8988T (cell line): ENCODE measurements around the gene PCYOX1L.
"Not testable (repeated sequence)": the region's sequence is repeated elsewhere in the genome, so short reads cannot be mapped to it uniquely, and the experiment has no call there.

Source experiments
- DNase-seq: peaks from one replicate; pipeline ENCODE4 v3.0.0; 2011

The PCYOX1L gene

DNA sequence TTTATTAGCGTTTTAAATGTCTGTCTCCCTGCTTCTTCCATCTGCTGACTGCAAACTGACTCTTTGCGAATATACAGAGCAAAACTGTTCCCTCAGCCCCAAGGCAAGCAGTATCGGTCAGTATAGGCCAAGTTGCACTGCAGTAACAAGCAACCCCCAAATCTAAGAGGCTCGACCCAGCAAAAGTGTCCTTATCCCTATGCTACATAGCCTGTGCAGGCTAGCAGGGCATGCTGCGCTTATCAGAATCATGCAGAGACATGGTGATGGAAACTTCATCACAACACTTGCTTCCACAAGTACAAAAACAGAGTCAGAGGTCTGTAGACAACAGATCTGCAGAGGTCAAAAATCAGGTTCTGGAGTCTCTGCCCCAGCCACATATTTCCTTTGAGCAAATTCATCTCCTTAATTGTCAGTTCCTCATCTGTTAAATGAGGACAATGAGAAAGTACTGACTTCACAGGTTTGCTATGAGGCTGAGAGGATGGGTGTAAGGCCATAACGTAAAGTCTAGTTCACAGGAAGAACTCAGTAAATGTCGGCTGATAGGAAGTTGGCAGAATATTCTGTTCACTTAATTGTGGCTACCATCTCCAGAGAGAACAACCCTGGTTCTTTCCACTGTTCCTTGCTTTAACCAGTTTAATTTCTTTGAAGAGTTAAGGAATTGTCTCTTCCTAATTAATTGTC is 30.8 kb downstream of the PCYOX1L start:
- no peak for DNase-seq

DNA sequence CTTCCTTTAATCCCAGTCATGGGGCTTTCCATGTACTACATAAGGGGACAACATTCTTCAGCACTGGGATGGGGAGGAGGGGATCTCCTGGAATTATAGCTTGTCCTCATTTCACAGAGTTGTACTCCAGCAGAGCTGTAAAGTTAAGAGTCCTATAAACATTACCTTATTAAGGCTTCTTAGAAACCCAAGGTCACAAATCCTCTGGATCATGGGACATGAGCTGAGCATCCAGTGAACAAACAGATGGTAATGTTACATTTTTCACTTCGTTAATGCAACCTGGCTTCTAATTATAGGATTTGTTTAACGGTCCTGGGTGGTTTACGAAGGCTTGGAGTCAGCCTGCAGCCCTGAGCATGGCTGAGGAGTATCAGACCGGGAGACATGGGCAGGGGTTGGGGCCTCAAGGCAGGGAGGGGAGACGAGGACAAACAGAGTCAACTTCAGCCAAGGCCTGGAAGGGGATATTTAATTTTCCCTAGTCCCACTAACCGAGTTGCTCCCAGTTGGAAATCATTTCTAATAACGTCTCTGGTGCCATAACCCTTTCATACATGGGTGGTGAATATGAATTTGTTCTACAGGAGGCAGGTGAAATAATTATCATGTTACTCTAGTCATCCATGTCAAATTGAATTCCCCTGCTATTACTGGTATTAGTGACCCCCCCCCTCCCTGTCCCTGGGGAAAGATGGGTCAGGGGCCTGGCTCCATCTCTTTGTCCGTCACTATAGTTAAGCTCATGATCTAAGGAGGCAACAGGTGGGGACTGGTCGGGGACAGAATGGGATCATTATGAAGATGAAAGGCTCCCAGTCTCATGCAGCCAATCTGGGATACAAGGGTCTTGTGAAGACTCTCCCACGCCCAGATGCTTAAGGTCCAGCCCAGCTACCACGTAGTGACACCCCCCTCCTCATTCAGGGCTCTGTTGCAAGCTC is 32.0 kb downstream of the PCYOX1L start:
- DNase-seq, result no peak

- not testable (repeated sequence) for DNase-seq
Measured at GRCh38 chr5:149391076-149391475, 33.2 kb downstream of the PCYOX1L start.

DNA sequence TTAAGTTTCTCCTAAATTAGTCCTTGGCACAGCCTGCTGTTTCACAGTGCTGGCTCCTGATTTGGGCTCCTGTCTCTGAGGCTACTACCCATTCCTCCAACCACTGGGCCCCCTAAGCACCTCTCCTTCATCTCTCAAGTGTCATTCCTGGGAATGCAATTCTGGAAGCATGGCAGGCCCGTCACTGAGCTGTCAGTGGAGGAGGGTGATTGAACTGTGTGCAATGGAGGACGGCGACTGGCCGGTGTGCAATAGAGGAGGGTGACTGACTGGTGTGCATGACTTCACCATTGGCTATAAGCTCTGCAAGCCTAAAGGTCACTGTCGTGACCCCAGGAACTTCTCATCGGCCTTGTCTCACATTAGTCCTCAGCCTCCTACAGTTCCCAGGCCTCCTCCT is 33.7 kb downstream of the PCYOX1L start:
- no peak for DNase-seq

DNA sequence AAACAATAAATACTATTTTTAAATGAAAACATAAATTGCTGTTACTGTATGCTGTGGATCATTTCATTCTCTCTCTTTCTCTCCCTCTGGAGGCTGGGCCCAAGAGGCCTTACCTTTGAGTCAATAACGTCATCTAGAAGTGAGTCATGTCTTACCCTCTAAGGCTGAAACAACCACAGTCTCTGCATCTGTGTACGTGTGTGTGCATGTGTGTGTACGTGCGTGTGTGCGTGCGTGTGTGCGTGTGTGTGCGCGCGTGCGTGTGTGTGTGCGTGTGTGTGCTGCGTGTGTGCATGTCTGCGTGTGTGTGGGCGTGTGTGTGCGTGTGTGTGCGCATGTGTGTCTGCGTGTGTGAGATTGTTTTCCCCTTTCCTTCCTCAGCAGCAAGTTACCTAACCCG is 34.9 kb downstream of the PCYOX1L start:
- DNase-seq, result no peak

GRCh38 chr5:149394996-149395395 is 37.1 kb downstream of the PCYOX1L start:
- not testable (repeated sequence) for DNase-seq

- DNase-seq, result no peak
Measured at GRCh38 chr5:149397530-149397929, 39.7 kb downstream of the PCYOX1L start.

- not testable (repeated sequence) for DNase-seq
Measured at GRCh38 chr5:149398747-149399266, 41.0 kb downstream of the PCYOX1L start.

DNA sequence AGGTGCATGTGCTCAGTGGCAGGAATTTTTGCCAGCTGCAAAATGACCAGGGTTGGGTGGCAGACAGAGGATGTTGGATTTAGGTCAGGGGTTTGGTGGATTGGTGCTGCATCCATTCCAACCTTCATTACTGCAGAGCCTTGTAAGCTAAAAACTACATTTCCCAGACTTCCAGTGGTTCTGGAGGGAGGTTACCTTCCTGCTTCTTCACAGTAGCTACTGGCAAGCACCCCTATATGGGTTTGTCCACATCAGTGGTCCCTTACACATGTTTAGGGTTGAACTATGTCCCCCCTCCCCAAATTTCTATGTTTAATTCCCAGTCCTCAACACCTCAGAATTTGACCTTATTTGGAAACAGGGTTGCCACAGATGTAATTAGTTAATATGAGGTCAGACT is 41.9 kb downstream of the PCYOX1L start:
- no peak for DNase-seq

DNA sequence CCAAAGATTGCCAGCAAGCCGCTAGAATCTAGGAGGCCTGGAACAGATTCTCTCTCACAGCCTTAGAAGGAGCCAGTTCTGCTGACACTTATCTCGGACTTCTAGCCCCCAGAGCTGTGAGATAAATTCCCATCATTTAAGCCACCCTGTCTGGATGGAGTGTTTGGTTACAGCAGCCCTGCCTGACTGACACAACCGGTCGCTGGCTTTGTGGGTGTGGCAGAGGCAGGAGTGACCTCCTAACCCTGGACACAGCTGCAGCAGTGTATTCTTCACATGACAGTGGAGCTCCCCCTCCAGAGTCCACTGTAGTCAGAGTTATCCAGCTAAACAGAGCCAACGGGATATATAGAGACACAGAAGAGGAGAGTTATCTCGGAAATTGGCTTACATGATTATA is 42.5 kb downstream of the PCYOX1L start:
- DNase-seq, result no peak

- DNase-seq, result no peak
Measured at GRCh38 chr5:149401051-149401450, 43.2 kb downstream of the PCYOX1L start.

- no peak for DNase-seq
Measured at GRCh38 chr5:149402291-149402690, 44.4 kb downstream of the PCYOX1L start.

GRCh38 chr5:149403923-149404745 is 46.3 kb downstream of the PCYOX1L start:
- no peak for DNase-seq

- no peak for DNase-seq
Measured at GRCh38 chr5:149404746-149405549, 47.1 kb downstream of the PCYOX1L start.

DNA sequence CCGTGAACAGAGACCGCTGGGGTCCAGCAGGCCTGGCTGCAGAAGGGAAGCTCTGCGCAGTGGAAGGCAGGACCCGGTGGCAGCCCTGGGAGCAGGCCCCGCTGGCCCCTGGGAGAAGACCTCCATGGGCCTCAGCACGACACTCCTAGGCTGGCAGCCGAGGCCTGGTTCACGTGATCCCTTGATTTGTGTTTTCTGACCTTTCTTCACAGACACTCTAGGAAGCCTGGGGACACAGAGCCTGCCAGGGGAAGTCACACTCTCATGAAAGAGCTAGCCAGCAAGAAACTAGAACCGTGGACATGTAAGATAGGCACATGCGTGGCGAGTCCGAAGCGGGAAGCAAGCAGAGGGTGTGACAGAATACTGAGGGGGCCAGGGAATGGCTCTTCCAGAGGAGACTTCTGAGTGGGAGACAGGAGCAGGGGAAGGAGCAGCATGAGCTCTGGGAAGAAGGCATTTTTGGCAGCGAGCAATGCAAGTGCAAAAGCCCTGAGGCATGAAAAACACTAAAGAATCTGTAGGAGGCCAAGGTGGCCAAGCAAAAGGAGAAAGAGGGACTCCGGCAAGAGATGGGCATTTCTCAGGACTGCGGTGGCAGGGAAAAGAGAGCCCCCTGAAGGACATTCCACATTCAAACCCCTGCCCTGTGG is 47.8 kb downstream of the PCYOX1L start:
- no peak for DNase-seq

GRCh38 chr5:149406203-149406978 is 48.5 kb downstream of the PCYOX1L start:
- DNase-seq, result no peak

DNA sequence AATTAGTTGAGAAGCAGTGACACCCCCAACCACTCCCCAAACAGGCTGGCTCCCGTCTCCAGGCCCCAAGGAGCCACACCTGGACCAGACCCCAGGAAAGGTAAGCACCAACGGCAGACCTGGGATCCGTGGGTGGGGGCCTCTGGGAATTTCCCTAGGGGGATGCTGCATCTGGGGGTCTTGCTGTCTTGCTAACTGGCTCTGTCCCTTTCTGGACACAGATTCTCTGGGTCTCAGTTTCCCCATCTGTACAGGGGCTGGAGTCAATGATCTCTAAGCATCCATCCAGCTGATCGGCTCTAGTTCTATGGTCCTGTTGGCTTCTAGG is 49.1 kb downstream of the PCYOX1L start:
- no peak for DNase-seq

GRCh38 chr5:149407323-149408251 is 49.7 kb downstream of the PCYOX1L start:
- DNase-seq, result no peak

GRCh38 chr5:149408252-149409099 is 50.6 kb downstream of the PCYOX1L start:
- DNase-seq, result no peak
